T-cell (primary cell): ENCODE results near the gene LATS2. TPM values are rescaled to one million over a fixed set of nuclear protein-coding genes. Genes with fewer than 3 reads are reported as not detected.

Experiments
- ATAC-seq, 4 experiments: fragments of 200-7000 bp in 3 of 4; fragments of 150-1000 bp in 1 of 4; cut with Tn5 transposase; replicated peaks in 1 of 4; 1 replicate in 3 of 4; 2 replicates in 1 of 4; pipeline ENCODE4 v1.10.0; 2021; ENCODE audit warnings: moderate library complexity in 3 of 4, mild to moderate bottlenecking in 2 of 4, moderate number of reproducible peaks in 1 of 4
- CTCF ChIA-PET, 2 donors: fragments of 300-600 bp; sonication (Branson Sonifier 250); formaldehyde crosslinking; loops; one replicate each; lab custom pipeline; 2022; ENCODE audit warnings: antibody characterized with exemption in 2 of 2; lab: Charles Lee
- POLR2A ChIA-PET, 2 donors: fragments of 300-600 bp; sonication (Branson Sonifier 250); formaldehyde crosslinking; loops; one replicate each; lab custom pipeline; 2022; ENCODE audit warnings: antibody characterized with exemption in 2 of 2; lab: Charles Lee
- DNase-seq, 35 experiments: peaks; one replicate each; pipeline versions ENCODE4 v3.0.0 to v3.0.0-alpha.2; 2013 to 2023
- H3K27ac ChIP-seq: one replicate; pipeline ENCODE4 v1.5.1; 2013; ENCODE audit warnings: low read length
- H3K27me3 ChIP-seq, 2 experiments: replicated peaks in 1 of 2; 1 replicate in 1 of 2; 2 replicates in 1 of 2; pipeline versions ENCODE4 v1.6.1 to v1.7.0; 2013; ENCODE audit warnings: low read length in 1 of 2, mixed read lengths in 1 of 2; ENCODE audit not compliant: control insufficient read depth in 2 of 2, insufficient read depth in 2 of 2; ENCODE audit errors: extremely low read depth in 1 of 2
- H3K36me3 ChIP-seq, 2 donors: 1 replicate in 1 of 2; 2 replicates in 1 of 2; pipeline versions ENCODE4 v1.6.1 to v1.7.0; 2013; ENCODE audit warnings: low read length in 1 of 2; ENCODE audit not compliant: control insufficient read depth in 2 of 2, insufficient read depth in 1 of 2; ENCODE audit errors: extremely low read depth in 1 of 2
- H3K4me1 ChIP-seq, 2 experiments: 1 replicate in 1 of 2; 2 replicates in 1 of 2; pipeline versions ENCODE4 v1.6.1 to v1.7.0; 2013; ENCODE audit warnings: low read length in 2 of 2, mixed read lengths in 1 of 2; ENCODE audit not compliant: insufficient read depth in 2 of 2, control insufficient read depth in 1 of 2; ENCODE audit errors: extremely low read depth in 1 of 2
- H3K4me3 ChIP-seq, 2 donors: 1 replicate in 1 of 2; 2 replicates in 1 of 2; pipeline versions ENCODE4 v1.5.1 to v1.7.0; 2013; ENCODE audit warnings: mild to moderate bottlenecking in 2 of 2, low read length in 1 of 2, moderate library complexity in 1 of 2; ENCODE audit not compliant: control insufficient read depth in 1 of 2; ENCODE audit errors: extremely low read depth in 1 of 2
- H3K9me3 ChIP-seq: 2 replicates; pipeline ENCODE4 v1.7.0; 2013
- H3K27ac Mint-ChIP-seq, 2 donors: one replicate each; pipeline ENCODE4 v1.8.0; 2020 to 2021; ENCODE audit warnings: mild to moderate bottlenecking in 2 of 2, mixed read lengths in 2 of 2
- H3K27me3 Mint-ChIP-seq, 2 donors: one replicate each; pipeline ENCODE4 v1.8.0; 2021 to 2022; ENCODE audit warnings: mixed read lengths in 2 of 2
- H3K36me3 Mint-ChIP-seq: one replicate; pipeline ENCODE4 v1.8.0; 2021; ENCODE audit warnings: mixed read lengths
- H3K4me1 Mint-ChIP-seq, 3 donors: one replicate each; pipeline ENCODE4 v1.8.0; 2020 to 2022; ENCODE audit warnings: mixed read lengths in 3 of 3, mild to moderate bottlenecking in 1 of 3
- H3K4me3 Mint-ChIP-seq, 3 donors: one replicate each; pipeline ENCODE4 v1.8.0; 2020 to 2022; ENCODE audit warnings: mild to moderate bottlenecking in 3 of 3, mixed read lengths in 3 of 3, moderate library complexity in 3 of 3
- H3K9me3 Mint-ChIP-seq, 3 donors: one replicate each; pipeline ENCODE4 v1.8.0; 2020 to 2022; ENCODE audit warnings: mixed read lengths in 3 of 3
- WGBS: methylation state at CpG from one replicate; pipeline ENCODE4 v1.1.5; 2013; ENCODE audit warnings: missing lambda C conversion rate; ENCODE audit not compliant: insufficient coverage; 5-methylcytosine and 5-hydroxymethylcytosine counted together
- total RNA-seq, 35 experiments: library from RNA in 6 of 35; stranded (reverse) in 6 of 35; fragments of 120-200 nt in 1 of 35; gene quantifications; one replicate each; pipeline versions ENCODE4 v1.2.1 to v1.2.4 and lab custom pipeline; 2013 to 2026

LATS2 gene
- total RNA-seq, 5 donors from 2014 or later (not counting 1 experiment from before 2014, with no cell fraction given) = 0.88 to 4.2 (median 2.7) TPM

GRCh38 chr13:20989656-20990321, 71.6 kb downstream of the LATS2 start:
- no peaks in the 10 kb centered on the region for H3K4me1 ChIP-seq
- H3K4me3 ChIP-seq = no peak overlapping the region
- no peak overlapping the region for H3K27ac ChIP-seq
- 98% methylated on average over 8 of the region's 9 CpGs for WGBS
- DNase-seq (no peak), ATAC-seq (no peak)
- ChIA-PET CTCF (no interaction called here), POLR2A (no interaction called here)
- no peaks in the 10 kb centered on the region for H3K9me3 ChIP-seq
- H3K4me3 Mint-ChIP-seq = no peak overlapping the region
- H3K27ac Mint-ChIP-seq = no peak overlapping the region
- H3K36me3 Mint-ChIP-seq = peaks cover 3% of the 10 kb centered on the region
- peaks cover 0 to 6% (median 5%) of the 10 kb centered on the region in 3 donors for H3K4me1 Mint-ChIP-seq
- H3K9me3 Mint-ChIP-seq = no peaks in the 10 kb centered on the region
- H3K36me3 ChIP-seq = no peaks in the 10 kb centered on the region
- H3K27me3 ChIP-seq = peaks cover 0 to 5% of the 10 kb centered on the region in 2 experiments
- peaks cover 3 to 9% of the 10 kb centered on the region in 2 donors for H3K27me3 Mint-ChIP-seq

- ATAC-seq = no peak
- POLR2A ChIA-PET = no interaction called here
- CTCF ChIA-PET = no interaction called here
- Mint-ChIP-seq H3K4me3 (no peak overlapping the region), H3K9me3 (no peaks in the 10 kb centered on the region), H3K27me3 (peaks cover 3 to 9% of the 10 kb centered on the region in 2 donors), H3K4me1 (peaks cover 0 to 6% (median 5%) of the 10 kb centered on the region in 3 donors), H3K36me3 (peaks cover 3% of the 10 kb centered on the region), H3K27ac (no peak overlapping the region)
- H3K36me3 ChIP-seq = no peaks in the 10 kb centered on the region
- DNase-seq = no peak
- no peaks in the 10 kb centered on the region for H3K9me3 ChIP-seq
- no peak overlapping the region for H3K27ac ChIP-seq
- H3K27me3 ChIP-seq = peaks cover 0 to 5% of the 10 kb centered on the region in 2 experiments
- no peak overlapping the region for H3K4me3 ChIP-seq
- 94% methylated on average over 44 of the region's 44 CpGs for WGBS
- no peaks in the 10 kb centered on the region for H3K4me1 ChIP-seq
Measured at GRCh38 chr13:20988909-20989655, 72.3 kb downstream of the LATS2 start.

- peak in 1 of 4 experiments; percentile 6 for ATAC-seq
- Histone ChIP-seq H3K9me3 (no peaks in the 10 kb centered on the region), H3K36me3 (no peaks in the 10 kb centered on the region), H3K4me3 (no peak overlapping the region), H3K4me1 (no peaks in the 10 kb centered on the region), H3K27me3 (peaks cover 0 to 5% of the 10 kb centered on the region in 2 experiments), H3K27ac (no peak overlapping the region)
- Mint-ChIP-seq H3K36me3 (peaks cover 3% of the 10 kb centered on the region), H3K27me3 (peaks cover 3 to 7% of the 10 kb centered on the region in 2 donors), H3K4me3 (no peak overlapping the region), H3K4me1 (peaks cover 0 to 5% (median 5%) of the 10 kb centered on the region in 3 donors), H3K9me3 (no peaks in the 10 kb centered on the region), H3K27ac (no peak overlapping the region)
- DNase-seq = no peak
- ChIA-PET POLR2A (no interaction called here), CTCF (no interaction called here)
- 96% methylated on average over 68 of the region's 87 CpGs for WGBS
Measured at GRCh38 chr13:20988033-20988908, 73.1 kb downstream of the LATS2 start.

- Mint-ChIP-seq H3K4me3 (no peak overlapping the region), H3K9me3 (no peaks in the 10 kb centered on the region), H3K4me1 (peaks cover 0 to 5% (median 3%) of the 10 kb centered on the region in 3 donors), H3K27me3 (peaks cover 3 to 5% of the 10 kb centered on the region in 2 donors), H3K27ac (no peak overlapping the region), H3K36me3 (peaks cover 3% of the 10 kb centered on the region)
- no peak for ATAC-seq
- POLR2A ChIA-PET = no interaction called here
- no peak overlapping the region for H3K27ac ChIP-seq
- H3K4me3 ChIP-seq = no peak overlapping the region
- peaks cover 0 to 5% of the 10 kb centered on the region in 2 experiments for H3K27me3 ChIP-seq
- no peak for DNase-seq
- 94% methylated on average over 8 of the region's 11 CpGs for WGBS
- H3K9me3 ChIP-seq = no peaks in the 10 kb centered on the region
- CTCF ChIA-PET = no interaction called here
- H3K4me1 ChIP-seq = no peaks in the 10 kb centered on the region
- H3K36me3 ChIP-seq = no peaks in the 10 kb centered on the region
Measured at GRCh38 chr13:20987599-20987998, 73.8 kb downstream of the LATS2 start.

GRCh38 chr13:20984879-20985278, 76.5 kb downstream of the LATS2 start:
- H3K36me3 Mint-ChIP-seq = peaks cover 8% of the 10 kb centered on the region
- ChIA-PET CTCF (no interaction called here), POLR2A (no interaction called here)
- H3K27ac Mint-ChIP-seq = no peak overlapping the region
- H3K36me3 ChIP-seq = no peaks in the 10 kb centered on the region
- H3K4me3 Mint-ChIP-seq = no peak overlapping the region
- no peak for ATAC-seq
- no peak for DNase-seq
- peaks cover 0 to 2% of the 10 kb centered on the region in 2 experiments for H3K27me3 ChIP-seq
- no peaks in the 10 kb centered on the region for H3K9me3 ChIP-seq
- peaks cover 4 to 5% of the 10 kb centered on the region in 2 donors for H3K27me3 Mint-ChIP-seq
- WGBS = no CpG with 5 or more reads among the region's 2 CpGs
- no peaks in the 10 kb centered on the region for H3K4me1 ChIP-seq
- H3K9me3 Mint-ChIP-seq = no peaks in the 10 kb centered on the region
- peaks cover 0 to 5% (median 3%) of the 10 kb centered on the region in 3 donors for H3K4me1 Mint-ChIP-seq
- no peak overlapping the region for H3K27ac ChIP-seq
- no peak overlapping the region for H3K4me3 ChIP-seq

GRCh38 chr13:20983386-20983785, 78.0 kb downstream of the LATS2 start:
- WGBS = 97% methylated on average over 5 of the region's 11 CpGs
- Mint-ChIP-seq H3K4me3 (no peak overlapping the region), H3K9me3 (no peaks in the 10 kb centered on the region), H3K27ac (no peak overlapping the region), H3K4me1 (peaks cover 0 to 5% (median 3%) of the 10 kb centered on the region in 3 donors), H3K27me3 (peaks cover 4 to 5% of the 10 kb centered on the region in 2 donors), H3K36me3 (peaks cover 8% of the 10 kb centered on the region)
- Histone ChIP-seq H3K36me3 (no peaks in the 10 kb centered on the region), H3K4me3 (no peak overlapping the region), H3K9me3 (no peaks in the 10 kb centered on the region), H3K27ac (no peak overlapping the region), H3K27me3 (peaks cover 0 to 2% of the 10 kb centered on the region in 2 experiments), H3K4me1 (no peaks in the 10 kb centered on the region)
- DNase-seq (no peak), ATAC-seq (no peak)
- ChIA-PET POLR2A (no interaction called here), CTCF (no interaction called here)
